NCI-H82 treated with DMSO at 0.1 percent for 48 hours (cell line): ENCODE measurements around the gene ATP5F1C.
"Not testable (repeated sequence)": the region's sequence is repeated elsewhere in the genome, so short reads cannot be mapped to it uniquely, and the experiment has no call there.

Source experiments
- DNase-seq: peaks from one replicate; lab custom pipeline; 2025; ENCODE audit not compliant: unreplicated experiment; lab: John Stamatoyannopoulos, UW

Gene ATP5F1C

DNA sequence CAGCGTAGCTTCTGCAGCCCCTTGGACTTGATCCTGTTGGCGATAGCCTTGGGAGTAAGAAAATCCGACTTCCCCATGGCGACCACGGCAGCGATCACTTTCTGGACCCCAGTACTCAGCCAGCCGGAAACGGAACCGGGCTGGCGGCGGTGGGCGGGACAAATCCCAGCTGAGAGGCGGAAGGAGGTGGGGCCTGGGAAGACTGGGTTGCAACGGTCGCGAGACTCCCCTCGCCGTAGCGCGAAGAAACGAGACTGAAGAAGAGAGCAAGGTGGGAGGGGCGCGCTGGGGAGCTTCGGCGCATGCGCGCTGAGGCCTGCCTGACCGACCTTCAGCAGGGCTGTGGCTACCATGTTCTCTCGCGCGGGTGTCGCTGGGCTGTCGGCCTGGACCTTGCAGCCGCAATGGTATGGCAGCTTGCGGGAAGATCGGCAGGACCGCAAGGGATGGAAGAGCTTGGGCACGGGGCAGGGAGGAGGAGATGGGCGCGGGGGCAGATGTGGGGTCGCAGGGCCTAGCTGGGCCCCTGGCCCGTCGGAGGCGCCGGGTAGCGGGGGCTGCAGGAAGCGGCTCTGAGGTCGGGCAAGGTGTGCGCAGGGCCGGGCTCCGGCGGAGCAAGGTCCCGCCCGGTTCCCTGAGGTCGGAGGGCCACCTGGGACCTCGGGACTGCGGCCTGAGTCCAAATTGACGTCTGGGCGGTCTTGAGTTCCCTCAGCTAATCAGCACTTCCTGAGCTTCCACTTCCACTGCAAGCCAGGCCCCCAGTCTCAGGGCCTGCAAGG lies at the start of gene ATP5F1C, which contains the start of gene KIN:
Gene ATP5F1C (plus strand): TSS at position 321 of the 782 bp plus-strand sequence. CDS start 31 bp downstream, at position 352.
Gene KIN (minus strand): TSS at position 137 of the 782 bp plus-strand sequence. CDS start 60 bp downstream, at position 77.
- peak; percentile 77 for DNase-seq

GRCh38 chr10:7738536-7739407 lies 49.2 kb upstream of the ATP5F1C start:
- no peak for DNase-seq

GRCh38 chr10:7744307-7744706 lies 43.7 kb upstream of the ATP5F1C start:
- no peak for DNase-seq

DNA sequence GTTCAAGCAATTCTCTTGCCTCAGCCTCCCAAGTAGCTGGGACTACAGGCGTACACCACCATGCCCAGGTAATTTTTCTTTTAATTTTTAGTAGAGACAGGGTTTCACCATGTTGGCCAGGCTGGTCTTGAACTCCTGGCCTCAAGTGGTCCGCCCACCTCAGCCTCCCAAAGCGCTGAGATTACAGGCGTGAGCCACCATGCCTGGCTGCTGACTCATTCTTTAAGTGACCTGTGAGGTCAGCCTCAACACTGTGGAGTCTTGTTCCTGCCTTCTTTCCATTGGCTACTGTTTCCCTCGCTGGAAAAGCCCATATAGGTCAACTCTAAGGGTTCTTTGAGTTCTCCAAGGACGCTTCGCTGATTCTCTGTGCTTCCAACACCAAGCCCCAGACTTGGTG lies 39.3 kb upstream of the ATP5F1C start:
- DNase-seq: not testable (repeated sequence)

DNA sequence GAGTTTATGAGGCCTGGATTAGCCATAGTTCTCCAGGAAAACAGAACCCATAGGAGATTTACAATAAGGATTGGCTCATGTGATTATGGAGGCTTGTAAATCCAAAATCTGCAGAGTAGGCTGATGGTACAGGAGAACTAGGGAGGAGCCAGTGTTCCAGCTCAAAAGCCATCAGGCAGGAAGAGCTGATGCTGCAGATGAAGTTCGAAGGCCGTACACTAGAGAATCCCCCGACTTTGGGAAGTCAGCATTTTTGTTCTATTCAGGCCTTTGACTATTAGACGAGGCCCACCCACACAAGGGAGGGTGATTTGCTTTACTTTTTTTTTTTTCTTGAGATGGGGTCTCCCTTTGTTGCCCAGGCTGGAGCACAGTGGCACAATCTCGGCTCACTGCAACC lies 37.8 kb upstream of the ATP5F1C start:
- DNase-seq: no peak

DNA sequence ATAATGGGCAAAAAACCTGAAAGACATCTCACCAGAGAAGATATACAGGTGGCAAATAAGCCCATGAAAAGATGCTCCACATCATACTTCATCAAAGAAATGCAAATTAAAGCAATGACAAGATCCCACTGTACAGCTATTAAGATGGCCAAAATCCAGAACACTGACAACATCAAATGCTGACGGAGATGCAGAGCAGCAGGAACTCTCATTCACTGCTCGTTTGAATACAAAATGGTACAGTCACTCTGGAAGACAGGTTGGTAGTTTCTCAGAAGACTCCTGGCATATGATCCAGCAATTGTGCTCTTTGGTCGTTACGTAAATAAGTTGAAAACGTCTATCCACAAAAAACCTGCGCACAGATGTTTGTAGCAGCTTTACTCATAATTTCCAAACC lies 35.7 kb upstream of the ATP5F1C start:
- DNase-seq: no peak

DNA sequence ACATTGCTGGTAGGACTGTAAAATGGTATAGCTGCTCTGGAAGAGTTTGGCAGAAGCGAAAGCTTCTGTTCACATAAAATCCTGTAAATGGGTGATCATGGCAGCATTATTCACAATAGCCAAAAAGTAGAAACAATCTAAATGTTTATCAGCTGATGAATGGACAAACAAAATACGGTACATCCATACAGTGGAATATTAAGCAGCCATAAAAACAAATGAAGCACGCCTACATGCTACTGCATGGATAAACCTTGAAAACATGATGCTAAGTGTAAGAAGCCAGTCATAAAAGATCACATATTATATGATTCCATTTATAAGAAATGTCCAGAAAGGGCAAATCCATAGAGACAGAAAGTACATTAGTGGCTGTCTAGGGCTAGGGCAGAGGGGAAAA lies 32.9 kb upstream of the ATP5F1C start:
- DNase-seq: no peak

DNA sequence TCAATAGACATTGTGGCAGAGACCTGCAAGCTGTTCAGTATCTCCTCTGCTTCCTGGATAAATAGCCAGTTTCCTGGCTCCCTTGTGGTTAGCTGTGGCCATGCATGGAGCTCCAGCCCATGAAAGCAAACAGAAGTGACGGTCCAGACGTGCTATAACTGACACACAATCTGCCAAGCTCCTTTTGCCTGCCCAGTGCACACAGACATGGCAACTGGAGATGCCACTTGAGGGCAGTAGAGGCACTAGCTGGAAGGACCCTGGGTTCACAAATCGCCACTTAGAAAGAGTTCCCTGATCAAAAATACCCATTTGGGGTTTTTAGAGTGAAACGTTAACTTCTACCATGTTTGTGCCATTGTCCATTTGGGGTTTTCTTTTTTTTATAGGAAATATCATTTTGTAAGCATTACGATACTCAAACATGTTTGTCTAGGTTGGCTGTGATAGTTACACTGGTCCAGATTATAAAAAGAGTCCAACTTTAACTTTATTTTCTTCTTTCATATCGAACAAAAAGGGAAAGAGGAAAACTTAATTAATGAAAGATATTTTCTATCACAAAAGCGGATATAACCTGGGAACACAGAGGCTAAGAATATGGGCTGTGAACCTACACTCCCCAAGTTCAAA lies 31.5 kb upstream of the ATP5F1C start:
- DNase-seq: no peak

DNA sequence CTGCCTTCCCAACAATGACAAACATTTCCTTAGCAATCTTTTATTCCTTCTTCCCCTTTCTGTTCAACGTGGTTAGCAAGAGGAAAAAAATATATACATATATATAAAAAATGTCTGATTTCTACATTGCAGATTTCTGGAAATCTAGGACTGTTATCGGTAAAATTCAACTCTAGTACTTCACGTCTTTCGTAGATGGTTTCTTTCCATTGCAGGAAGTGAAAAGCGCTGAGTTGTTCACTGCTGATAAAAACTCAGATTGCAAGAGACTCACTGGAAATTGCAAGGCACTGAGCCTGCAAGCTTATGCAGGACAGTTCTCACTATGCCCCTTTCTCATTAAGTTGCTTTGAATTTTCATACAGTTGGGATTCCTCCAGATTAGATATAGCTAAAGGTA lies 24.0 kb upstream of the ATP5F1C start:
- DNase-seq: no peak

- DNase-seq: no peak
Measured at GRCh38 chr10:7766241-7766640, 21.7 kb upstream of the ATP5F1C start.

GRCh38 chr10:7767209-7767608 lies 20.8 kb upstream of the ATP5F1C start:
- DNase-seq: no peak

- DNase-seq: no peak
Measured at GRCh38 chr10:7768417-7768816, 19.6 kb upstream of the ATP5F1C start.

- DNase-seq: no peak
Measured at GRCh38 chr10:7773845-7774801, 13.9 kb upstream of the ATP5F1C start.

GRCh38 chr10:7776777-7777176 lies 11.2 kb upstream of the ATP5F1C start:
- no peak for DNase-seq

DNA sequence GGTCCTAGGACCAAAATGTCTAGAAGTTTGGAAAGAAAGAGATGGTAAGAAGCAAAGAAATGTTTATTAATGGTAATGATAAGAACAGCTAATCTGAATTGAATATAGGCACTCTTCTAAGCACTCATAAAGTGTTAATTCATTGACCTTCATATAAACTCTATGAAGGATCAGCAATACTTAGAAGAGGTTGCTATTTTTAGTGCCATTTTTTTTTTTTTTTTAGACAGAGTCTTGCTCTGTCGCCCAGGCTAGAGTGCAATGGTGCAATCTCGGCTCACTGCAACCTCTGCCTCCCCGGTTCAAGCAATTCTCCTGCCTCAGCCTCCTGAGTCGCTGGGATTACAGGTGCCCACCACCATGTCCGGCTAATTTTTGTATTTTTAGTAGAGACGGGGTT lies 5.8 kb upstream of the ATP5F1C start:
- DNase-seq: not testable (repeated sequence)

- DNase-seq: no peak
Measured at GRCh38 chr10:7786430-7786829, 1.5 kb upstream of the ATP5F1C start.

DNA sequence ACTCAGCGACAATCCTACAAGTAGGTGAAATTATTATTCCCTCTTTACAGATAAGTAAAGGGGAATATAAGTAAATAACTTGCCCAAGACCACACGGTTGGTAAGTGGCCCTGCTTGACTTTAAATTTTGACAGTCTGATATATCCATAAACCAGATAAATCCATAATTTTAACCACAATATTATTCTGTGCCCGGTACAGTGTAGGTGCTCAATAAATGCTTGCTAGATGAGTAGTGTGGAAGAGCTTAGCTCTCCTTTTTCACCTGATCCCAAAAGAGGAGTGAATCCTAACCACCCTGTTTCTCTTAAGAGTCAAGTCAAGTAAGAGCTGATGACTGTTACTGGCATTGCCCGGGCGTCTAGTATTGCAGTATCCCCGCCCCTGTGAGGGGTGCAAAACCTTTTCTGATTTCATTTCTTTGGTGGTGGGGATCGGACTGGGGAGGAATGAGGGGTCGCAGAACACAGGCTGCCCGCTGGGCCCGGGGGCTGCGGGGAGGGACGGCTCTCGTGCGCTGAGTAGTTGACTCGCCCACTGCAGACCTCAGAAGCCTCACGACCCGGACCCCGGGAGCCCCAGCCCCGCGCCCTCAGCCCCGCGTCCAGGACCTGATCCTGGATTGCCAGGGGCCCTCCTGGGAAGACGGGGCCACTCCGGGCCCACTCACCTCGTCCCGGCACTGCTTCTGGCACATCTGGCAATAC lies 674 bp upstream of the ATP5F1C start:
- no peak for DNase-seq

GRCh38 chr10:7788639-7789286 lies 786 bp downstream of the ATP5F1C start:
- DNase-seq: no peak

DNA sequence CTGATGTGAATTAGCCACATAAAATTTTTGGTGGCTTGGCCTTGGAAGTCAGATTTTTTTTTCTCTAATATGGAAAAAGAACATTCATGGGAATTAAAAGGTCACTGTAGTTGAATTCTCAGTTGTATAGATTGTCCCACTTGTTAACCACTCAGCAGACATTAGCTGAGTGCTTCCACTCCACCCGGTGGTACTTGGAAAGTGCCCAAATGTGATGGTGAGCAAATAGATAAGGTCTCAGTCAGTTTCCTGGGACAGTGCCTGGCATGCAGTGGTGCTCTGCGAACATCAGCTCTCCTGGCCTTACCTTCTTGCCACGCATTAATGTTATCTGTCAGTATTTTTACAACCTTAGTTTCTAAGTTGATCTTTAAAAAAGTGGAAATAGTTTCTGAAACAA lies 1.4 kb downstream of the ATP5F1C start:
- no peak for DNase-seq
